Measurements from ENCODE around the gene FAM181A.

DNA sequence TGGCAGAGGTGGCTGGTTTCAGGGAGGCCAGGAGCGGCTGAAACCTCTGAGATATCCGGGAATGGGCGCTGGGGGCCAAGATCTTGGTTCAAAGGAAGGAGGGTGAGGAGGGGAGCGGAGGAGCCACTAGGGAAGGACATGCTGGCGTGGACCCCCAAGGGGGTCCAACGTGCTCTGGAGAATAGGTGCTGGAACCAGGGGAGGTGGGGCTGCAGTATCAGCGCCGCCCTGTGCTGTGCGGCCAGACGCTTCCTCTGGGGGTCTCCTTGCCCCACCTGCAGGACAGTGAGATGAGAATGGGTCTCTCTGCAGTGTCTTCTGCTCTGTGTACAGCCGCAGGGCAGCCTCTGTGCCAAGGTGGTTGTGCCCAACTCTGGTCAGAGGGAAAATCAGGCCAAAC lies 2.5 kb downstream of the FAM181A start:
- TF ChIP-seq, protein P1, sequence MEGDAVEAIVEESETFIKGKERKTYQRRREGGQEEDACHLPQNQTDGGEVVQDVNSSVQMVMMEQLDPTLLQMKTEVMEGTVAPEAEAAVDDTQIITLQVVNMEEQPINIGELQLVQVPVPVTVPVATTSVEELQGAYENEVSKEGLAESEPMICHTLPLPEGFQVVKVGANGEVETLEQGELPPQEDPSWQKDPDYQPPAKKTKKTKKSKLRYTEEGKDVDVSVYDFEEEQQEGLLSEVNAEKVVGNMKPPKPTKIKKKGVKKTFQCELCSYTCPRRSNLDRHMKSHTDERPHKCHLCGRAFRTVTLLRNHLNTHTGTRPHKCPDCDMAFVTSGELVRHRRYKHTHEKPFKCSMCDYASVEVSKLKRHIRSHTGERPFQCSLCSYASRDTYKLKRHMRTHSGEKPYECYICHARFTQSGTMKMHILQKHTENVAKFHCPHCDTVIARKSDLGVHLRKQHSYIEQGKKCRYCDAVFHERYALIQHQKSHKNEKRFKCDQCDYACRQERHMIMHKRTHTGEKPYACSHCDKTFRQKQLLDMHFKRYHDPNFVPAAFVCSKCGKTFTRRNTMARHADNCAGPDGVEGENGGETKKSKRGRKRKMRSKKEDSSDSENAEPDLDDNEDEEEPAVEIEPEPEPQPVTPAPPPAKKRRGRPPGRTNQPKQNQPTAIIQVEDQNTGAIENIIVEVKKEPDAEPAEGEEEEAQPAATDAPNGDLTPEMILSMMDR (IDR thresholded peaks at IDR 0.05): no peak
- TF ChIP-seq POLR2A (IDR thresholded peaks at IDR 0.05): no peak
- no peak for TF ChIP-seq EP300 (IDR thresholded peaks at IDR 0.05)

Measured in stomach (tissue), 4 donors.